Ascending aorta (tissue), 2 donors: ENCODE results near the gene EIF4G3. TPM values are rescaled to one million over a fixed set of nuclear protein-coding genes. Genes with fewer than 3 reads are reported as not detected.

Experiments used
- DNase-seq, 2 donors: peaks; one replicate each; pipeline ENCODE4 v3.0.0-alpha.2; 2019; ENCODE audit warnings: low spot score in 2 of 2
- H3K27ac ChIP-seq, 2 donors: fragments of 200-600 bp; sonication (generic); one replicate each; pipeline ENCODE4 v1.5.1; 2016 to 2017; ENCODE audit warnings: mild to moderate bottlenecking in 1 of 2
- H3K27me3 ChIP-seq: fragments of 200-600 bp; sonication (generic); one replicate; pipeline ENCODE4 v1.5.1; 2017
- H3K36me3 ChIP-seq, 2 donors: fragments of 200-600 bp; sonication (generic); one replicate each; pipeline ENCODE4 v1.5.1; 2016
- H3K4me1 ChIP-seq, 2 donors: fragments of 200-600 bp; sonication (generic); one replicate each; pipeline ENCODE4 v1.5.1; 2016 to 2017; ENCODE audit warnings: mild to moderate bottlenecking in 1 of 2
- H3K4me3 ChIP-seq, 2 donors: fragments of 200-600 bp; sonication (generic); one replicate each; pipeline ENCODE4 v1.5.1; 2016 to 2017; ENCODE audit warnings: mild to moderate bottlenecking in 1 of 2
- H3K9me3 ChIP-seq, 2 donors: fragments of 200-600 bp; sonication (generic); one replicate each; pipeline ENCODE4 v1.5.1; 2016
- intact Hi-C: fragments of 100-400 bp; cut with DNase I; formaldehyde crosslinking; loops from one replicate; pipeline ENCODE4 v1.15.1; 2023
- total RNA-seq: library from RNA; depleted of rRNA; stranded (reverse); fragments of >200 nt; gene quantifications from one replicate; pipeline ENCODE4 v1.1.0, GENCODE V29; 2016
- TF ChIP-seq, protein P1 (sequence below), 3 experiments: fragments of 200-600 bp in 2 of 3; fragments of 450-650 bp in 1 of 3; sonication (generic) in 2 of 3; IDR thresholded peaks; one replicate each; pipeline ENCODE4 v1.5.1; 2016 to 2019; ENCODE audit warnings: antibody characterized with exemption in 3 of 3, mild to moderate bottlenecking in 1 of 3, moderate library complexity in 1 of 3

EIF4G3 gene
- total RNA-seq, 1 donor from 2014 or later, result 33.7 TPM

GRCh38 chr1:20891091-20891490 lies 285.6 kb downstream of the EIF4G3 start:
- Histone ChIP-seq H3K4me3 (no peak overlapping the region), H3K27ac (no peak overlapping the region), H3K36me3 (peaks cover 15 to 26% of the 10 kb centered on the region in 2 donors), H3K9me3 (no peaks in the 10 kb centered on the region), H3K27me3 (no peaks in the 10 kb centered on the region), H3K4me1 (no peaks in the 10 kb centered on the region)
- TF ChIP-seq, protein P1, sequence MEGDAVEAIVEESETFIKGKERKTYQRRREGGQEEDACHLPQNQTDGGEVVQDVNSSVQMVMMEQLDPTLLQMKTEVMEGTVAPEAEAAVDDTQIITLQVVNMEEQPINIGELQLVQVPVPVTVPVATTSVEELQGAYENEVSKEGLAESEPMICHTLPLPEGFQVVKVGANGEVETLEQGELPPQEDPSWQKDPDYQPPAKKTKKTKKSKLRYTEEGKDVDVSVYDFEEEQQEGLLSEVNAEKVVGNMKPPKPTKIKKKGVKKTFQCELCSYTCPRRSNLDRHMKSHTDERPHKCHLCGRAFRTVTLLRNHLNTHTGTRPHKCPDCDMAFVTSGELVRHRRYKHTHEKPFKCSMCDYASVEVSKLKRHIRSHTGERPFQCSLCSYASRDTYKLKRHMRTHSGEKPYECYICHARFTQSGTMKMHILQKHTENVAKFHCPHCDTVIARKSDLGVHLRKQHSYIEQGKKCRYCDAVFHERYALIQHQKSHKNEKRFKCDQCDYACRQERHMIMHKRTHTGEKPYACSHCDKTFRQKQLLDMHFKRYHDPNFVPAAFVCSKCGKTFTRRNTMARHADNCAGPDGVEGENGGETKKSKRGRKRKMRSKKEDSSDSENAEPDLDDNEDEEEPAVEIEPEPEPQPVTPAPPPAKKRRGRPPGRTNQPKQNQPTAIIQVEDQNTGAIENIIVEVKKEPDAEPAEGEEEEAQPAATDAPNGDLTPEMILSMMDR (IDR thresholded peaks at IDR 0.05), result no peak
- no peak for DNase-seq
- intact Hi-C loops, result no loop called here

- Histone ChIP-seq H3K27me3 (no peaks in the 10 kb centered on the region), H3K4me1 (no peaks in the 10 kb centered on the region), H3K27ac (no peak overlapping the region), H3K36me3 (peaks cover 12 to 14% of the 10 kb centered on the region in 2 donors), H3K9me3 (no peaks in the 10 kb centered on the region), H3K4me3 (no peak overlapping the region)
- TF ChIP-seq, protein P1 (IDR thresholded peaks at IDR 0.05), result no peak
- intact Hi-C loops, result no loop called here
- no peak for DNase-seq
Measured at GRCh38 chr1:20887246-20887645, 289.5 kb downstream of the EIF4G3 start.

DNA sequence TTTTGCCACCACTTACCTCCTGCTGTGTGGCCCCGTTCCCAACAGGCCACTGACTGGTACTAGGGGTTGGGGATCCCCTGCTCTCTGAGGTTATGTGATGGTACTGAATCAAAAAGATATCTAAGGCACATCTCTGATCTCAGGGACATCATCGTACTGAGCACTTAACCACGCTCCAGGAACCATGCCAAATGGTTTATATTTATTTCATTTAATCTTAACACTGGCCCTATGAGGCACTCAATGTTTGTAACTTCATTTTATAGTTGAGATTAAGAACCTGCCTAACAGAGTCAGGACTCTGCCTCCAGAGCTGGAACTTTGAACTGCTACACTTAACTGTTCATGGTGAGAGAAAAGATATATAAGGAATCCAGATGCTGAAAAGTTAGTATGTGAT lies 291.6 kb downstream of the EIF4G3 start:
- Histone ChIP-seq H3K4me3 (no peak overlapping the region), H3K36me3 (peaks cover 5 to 8% of the 10 kb centered on the region in 2 donors), H3K27me3 (no peaks in the 10 kb centered on the region), H3K9me3 (no peaks in the 10 kb centered on the region), H3K27ac (no peak overlapping the region), H3K4me1 (no peaks in the 10 kb centered on the region)
- TF ChIP-seq, protein P1 (IDR thresholded peaks at IDR 0.05), result no peak
- DNase-seq, result no peak
- intact Hi-C loops, result no loop called here

- Histone ChIP-seq H3K36me3 (peaks cover 5 to 11% of the 10 kb centered on the region in 2 donors), H3K4me3 (no peak overlapping the region), H3K27me3 (no peaks in the 10 kb centered on the region), H3K9me3 (no peaks in the 10 kb centered on the region), H3K4me1 (no peaks in the 10 kb centered on the region), H3K27ac (no peak overlapping the region)
- DNase-seq, result no peak
- TF ChIP-seq, protein P1 (IDR thresholded peaks at IDR 0.05), result no peak
- intact Hi-C loops, result no loop called here
Measured at GRCh38 chr1:20884513-20884912, 292.2 kb downstream of the EIF4G3 start.

DNA sequence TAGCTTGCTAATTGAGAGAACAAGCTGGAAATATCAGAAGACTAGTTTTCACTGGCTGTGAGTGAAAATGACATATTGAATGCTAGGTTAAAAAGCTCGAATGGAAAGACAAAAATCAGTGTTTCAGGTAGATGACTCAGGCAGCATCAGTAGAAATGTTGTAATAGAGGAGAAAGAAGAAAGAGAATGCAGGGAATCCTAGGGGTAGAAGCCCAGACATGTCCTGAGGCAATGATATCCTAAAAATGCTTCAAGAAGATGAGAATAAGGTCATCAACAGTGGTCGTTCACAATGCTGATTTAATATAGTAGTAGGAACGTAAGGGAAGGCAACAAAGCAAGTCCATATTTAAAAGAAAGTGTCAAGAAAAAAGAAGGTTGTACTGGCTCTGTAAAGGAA lies 292.9 kb downstream of the EIF4G3 start:
- Histone ChIP-seq H3K27ac (no peak overlapping the region), H3K9me3 (no peaks in the 10 kb centered on the region), H3K4me3 (no peak overlapping the region), H3K27me3 (no peaks in the 10 kb centered on the region), H3K36me3 (peaks cover 10 to 16% of the 10 kb centered on the region in 2 donors), H3K4me1 (no peaks in the 10 kb centered on the region)
- DNase-seq, result no peak
- TF ChIP-seq, protein P1 (IDR thresholded peaks at IDR 0.05), result no peak
- intact Hi-C loops, result no loop called here

DNA sequence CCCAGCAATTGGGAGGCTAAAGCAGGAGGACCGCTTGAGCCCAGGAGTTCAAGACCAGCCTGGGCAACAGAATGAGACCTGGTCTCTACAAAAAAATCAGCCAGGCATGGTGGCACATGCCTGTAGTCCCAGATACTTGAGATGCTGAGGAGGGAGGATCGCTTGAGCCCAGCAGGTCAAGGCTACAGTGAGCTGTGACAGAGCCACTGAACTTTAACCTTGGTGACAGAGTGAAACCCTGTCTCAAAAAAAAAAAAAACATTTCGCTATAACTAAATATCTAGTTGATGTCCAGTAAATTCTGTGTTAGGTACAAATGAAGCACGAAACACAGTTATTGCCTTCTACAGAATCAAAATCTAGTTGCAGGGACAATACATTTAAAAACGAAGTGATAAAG lies 293.9 kb downstream of the EIF4G3 start:
- H3K9me3 ChIP-seq, result no peaks in the 10 kb centered on the region
- no peaks in the 10 kb centered on the region for H3K27me3 ChIP-seq
- peaks cover 10 to 26% of the 10 kb centered on the region in 2 donors for H3K36me3 ChIP-seq
- DNase-seq, result no peak
- intact Hi-C loops, result no loop called here
- no peaks in the 10 kb centered on the region for H3K4me1 ChIP-seq
- no peak overlapping the region for H3K4me3 ChIP-seq
- TF ChIP-seq, protein P1 (IDR thresholded peaks at IDR 0.05), result no peak
- no peak overlapping the region for H3K27ac ChIP-seq
